ENCODE measurements around the gene LIX1.

The LIX1 gene

DNA sequence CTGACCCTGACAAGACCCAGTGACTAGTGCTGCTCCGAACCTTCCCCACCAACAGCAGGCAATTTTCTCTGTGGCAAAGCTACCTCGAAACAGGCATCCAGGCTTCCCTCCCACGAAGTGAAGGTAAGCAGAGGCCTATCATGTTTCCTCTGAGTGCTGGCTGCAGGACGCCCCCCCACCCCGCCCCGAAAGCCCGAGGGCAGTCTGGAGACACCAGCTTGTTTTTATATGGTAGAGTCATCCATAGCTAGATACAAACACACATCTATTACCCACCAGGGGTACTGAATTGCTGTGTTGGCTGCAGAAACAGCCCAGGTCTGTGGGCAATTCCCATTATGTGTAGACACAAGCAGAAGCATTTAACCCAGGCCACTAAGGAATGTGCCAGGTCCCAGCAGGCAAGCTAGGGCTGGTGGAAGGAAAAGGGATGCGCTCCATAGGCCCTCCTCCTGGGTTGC, 40.4 kb downstream of the LIX1 start (continued):
- no peak for TF ChIP-seq ZNF529 (tag by site-specific recombination; IDR thresholded peaks at IDR 0.05; ENCODE audit: insufficient replicate concordance)
- TF ChIP-seq YY1 (tag by site-specific recombination; IDR thresholded peaks at IDR 0.05), result no peak
- no peak for TF ChIP-seq ZNF202 (tag by site-specific recombination; IDR thresholded peaks at IDR 0.05; ENCODE audit: borderline replicate concordance)
- no peak for TF ChIP-seq HOXA7 (CRISPR knock-in tag; IDR thresholded peaks at IDR 0.05; ENCODE audit: borderline replicate concordance)
- TF ChIP-seq KLF16 (tag by site-specific recombination; IDR thresholded peaks at IDR 0.05), result no peak
- no peak for TF ChIP-seq ZNF16 (tag by site-specific recombination; IDR thresholded peaks at IDR 0.05; ENCODE audit: low read depth)
- no peak for TF ChIP-seq ZNF610 (tag by site-specific recombination; IDR thresholded peaks at IDR 0.05; ENCODE audit: borderline replicate concordance)
- TF ChIP-seq, protein P1, sequence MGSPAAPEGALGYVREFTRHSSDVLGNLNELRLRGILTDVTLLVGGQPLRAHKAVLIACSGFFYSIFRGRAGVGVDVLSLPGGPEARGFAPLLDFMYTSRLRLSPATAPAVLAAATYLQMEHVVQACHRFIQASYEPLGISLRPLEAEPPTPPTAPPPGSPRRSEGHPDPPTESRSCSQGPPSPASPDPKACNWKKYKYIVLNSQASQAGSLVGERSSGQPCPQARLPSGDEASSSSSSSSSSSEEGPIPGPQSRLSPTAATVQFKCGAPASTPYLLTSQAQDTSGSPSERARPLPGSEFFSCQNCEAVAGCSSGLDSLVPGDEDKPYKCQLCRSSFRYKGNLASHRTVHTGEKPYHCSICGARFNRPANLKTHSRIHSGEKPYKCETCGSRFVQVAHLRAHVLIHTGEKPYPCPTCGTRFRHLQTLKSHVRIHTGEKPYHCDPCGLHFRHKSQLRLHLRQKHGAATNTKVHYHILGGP (tag by site-specific recombination; IDR thresholded peaks at IDR 0.05), result no peak
- no peak for TF ChIP-seq ZNF654 (tag by site-specific recombination; IDR thresholded peaks at IDR 0.05; ENCODE audit: low read depth)
- TF ChIP-seq ZNF433 (tag by site-specific recombination; IDR thresholded peaks at IDR 0.05; ENCODE audit: low read depth), result no peak
- peak; percentile 55; the same call in 1 of the 2 replicates for TF ChIP-seq ZNF843 (tag by site-specific recombination; IDR thresholded peaks at IDR 0.05)
- no peak for TF ChIP-seq ZNF175 (tag by site-specific recombination; IDR thresholded peaks at IDR 0.05)
- no peak for TF ChIP-seq ZNF138 (tag by site-specific recombination; IDR thresholded peaks at IDR 0.05; ENCODE audit: borderline replicate concordance)
- no peak for TF ChIP-seq OSR2 (tag by site-specific recombination; IDR thresholded peaks at IDR 0.05)
- no peak for TF ChIP-seq KLF9 (tag by site-specific recombination; IDR thresholded peaks at IDR 0.05; ENCODE audit: low read depth)
- peak; percentile 40; the same call in 1 of the 2 replicates for TF ChIP-seq ZSCAN30 (tag by site-specific recombination; IDR thresholded peaks at IDR 0.05)
- no peak for TF ChIP-seq ZNF830 (tag by site-specific recombination; IDR thresholded peaks at IDR 0.05; ENCODE audit: low read depth)
- no peak for TF ChIP-seq KLF7 (tag by site-specific recombination; IDR thresholded peaks at IDR 0.05; ENCODE audit: borderline replicate concordance)
- TF ChIP-seq ZNF677 (tag by site-specific recombination; IDR thresholded peaks at IDR 0.05), result no peak
- no peak for TF ChIP-seq ZNF660 (tag by site-specific recombination; IDR thresholded peaks at IDR 0.05)
- TF ChIP-seq ZNF670 (tag by site-specific recombination; IDR thresholded peaks at IDR 0.05; ENCODE audit: low read depth), result no peak
- no peak for TF ChIP-seq TRIM28 (IDR thresholded peaks at IDR 0.05; ENCODE audit: borderline replicate concordance, low read length)
- TF ChIP-seq ZNF112 (tag by site-specific recombination; IDR thresholded peaks at IDR 0.05), result no peak
- TF ChIP-seq ZBTB1 (tag by site-specific recombination; IDR thresholded peaks at IDR 0.05), result no peak
- TF ChIP-seq ZNF335 (tag by site-specific recombination; conservative IDR thresholded peaks at IDR 0.05), result peak; percentile 55
- TF ChIP-seq, protein P2, sequence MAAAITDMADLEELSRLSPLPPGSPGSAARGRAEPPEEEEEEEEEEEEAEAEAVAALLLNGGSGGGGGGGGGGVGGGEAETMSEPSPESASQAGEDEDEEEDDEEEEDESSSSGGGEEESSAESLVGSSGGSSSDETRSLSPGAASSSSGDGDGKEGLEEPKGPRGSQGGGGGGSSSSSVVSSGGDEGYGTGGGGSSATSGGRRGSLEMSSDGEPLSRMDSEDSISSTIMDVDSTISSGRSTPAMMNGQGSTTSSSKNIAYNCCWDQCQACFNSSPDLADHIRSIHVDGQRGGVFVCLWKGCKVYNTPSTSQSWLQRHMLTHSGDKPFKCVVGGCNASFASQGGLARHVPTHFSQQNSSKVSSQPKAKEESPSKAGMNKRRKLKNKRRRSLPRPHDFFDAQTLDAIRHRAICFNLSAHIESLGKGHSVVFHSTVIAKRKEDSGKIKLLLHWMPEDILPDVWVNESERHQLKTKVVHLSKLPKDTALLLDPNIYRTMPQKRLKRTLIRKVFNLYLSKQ (tag by site-specific recombination; IDR thresholded peaks at IDR 0.05; ENCODE audit: borderline replicate concordance), result no peak
- TF ChIP-seq ZNF274 (IDR thresholded peaks at IDR 0.05; ENCODE audit: low read length), result no peak
- TF ChIP-seq ZNF274 (tag by site-specific recombination; IDR thresholded peaks at IDR 0.05; ENCODE audit: borderline replicate concordance), result no peak
- TF ChIP-seq ZNF473 (tag by site-specific recombination; IDR thresholded peaks at IDR 0.05), result no peak
- no peak for TF ChIP-seq OVOL3 (tag by site-specific recombination; IDR thresholded peaks at IDR 0.05)
- TF ChIP-seq, protein P3, sequence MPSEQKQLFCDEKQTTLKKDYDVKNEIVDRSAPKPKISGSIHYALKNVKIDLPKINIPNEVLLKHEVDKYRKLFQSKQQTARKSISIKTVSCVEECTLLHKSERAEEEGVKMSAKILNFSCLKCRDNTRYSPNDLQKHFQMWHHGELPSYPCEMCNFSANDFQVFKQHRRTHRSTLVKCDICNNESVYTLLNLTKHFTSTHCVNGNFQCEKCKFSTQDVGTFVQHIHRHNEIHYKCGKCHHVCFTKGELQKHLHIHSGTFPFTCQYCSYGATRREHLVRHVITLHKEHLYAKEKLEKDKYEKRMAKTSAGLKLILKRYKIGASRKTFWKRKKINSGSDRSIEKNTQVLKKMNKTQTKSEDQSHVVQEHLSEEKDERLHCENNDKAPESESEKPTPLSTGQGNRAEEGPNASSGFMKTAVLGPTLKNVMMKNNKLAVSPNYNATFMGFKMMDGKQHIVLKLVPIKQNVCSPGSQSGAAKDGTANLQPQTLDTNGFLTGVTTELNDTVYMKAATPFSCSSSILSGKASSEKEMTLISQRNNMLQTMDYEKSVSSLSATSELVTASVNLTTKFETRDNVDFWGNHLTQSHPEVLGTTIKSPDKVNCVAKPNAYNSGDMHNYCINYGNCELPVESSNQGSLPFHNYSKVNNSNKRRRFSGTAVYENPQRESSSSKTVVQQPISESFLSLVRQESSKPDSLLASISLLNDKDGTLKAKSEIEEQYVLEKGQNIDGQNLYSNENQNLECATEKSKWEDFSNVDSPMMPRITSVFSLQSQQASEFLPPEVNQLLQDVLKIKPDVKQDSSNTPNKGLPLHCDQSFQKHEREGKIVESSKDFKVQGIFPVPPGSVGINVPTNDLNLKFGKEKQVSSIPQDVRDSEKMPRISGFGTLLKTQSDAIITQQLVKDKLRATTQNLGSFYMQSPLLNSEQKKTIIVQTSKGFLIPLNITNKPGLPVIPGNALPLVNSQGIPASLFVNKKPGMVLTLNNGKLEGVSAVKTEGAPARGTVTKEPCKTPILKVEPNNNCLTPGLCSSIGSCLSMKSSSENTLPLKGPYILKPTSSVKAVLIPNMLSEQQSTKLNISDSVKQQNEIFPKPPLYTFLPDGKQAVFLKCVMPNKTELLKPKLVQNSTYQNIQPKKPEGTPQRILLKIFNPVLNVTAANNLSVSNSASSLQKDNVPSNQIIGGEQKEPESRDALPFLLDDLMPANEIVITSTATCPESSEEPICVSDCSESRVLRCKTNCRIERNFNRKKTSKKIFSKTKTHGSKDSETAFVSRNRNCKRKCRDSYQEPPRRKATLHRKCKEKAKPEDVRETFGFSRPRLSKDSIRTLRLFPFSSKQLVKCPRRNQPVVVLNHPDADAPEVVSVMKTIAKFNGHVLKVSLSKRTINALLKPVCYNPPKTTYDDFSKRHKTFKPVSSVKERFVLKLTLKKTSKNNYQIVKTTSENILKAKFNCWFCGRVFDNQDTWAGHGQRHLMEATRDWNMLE (tag by site-specific recombination; conservative IDR thresholded peaks at IDR 0.05; ENCODE audit: low read depth), result no peak
- TF ChIP-seq ZNF350 (tag by site-specific recombination; IDR thresholded peaks at IDR 0.05), result no peak
- TF ChIP-seq, protein P4, sequence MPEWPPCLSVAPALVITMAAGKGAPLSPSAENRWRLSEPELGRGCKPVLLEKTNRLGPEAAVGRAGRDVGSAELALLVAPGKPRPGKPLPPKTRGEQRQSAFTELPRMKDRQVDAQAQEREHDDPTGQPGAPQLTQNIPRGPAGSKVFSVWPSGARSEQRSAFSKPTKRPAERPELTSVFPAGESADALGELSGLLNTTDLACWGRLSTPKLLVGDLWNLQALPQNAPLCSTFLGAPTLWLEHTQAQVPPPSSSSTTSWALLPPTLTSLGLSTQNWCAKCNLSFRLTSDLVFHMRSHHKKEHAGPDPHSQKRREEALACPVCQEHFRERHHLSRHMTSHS (tag by site-specific recombination; IDR thresholded peaks at IDR 0.05), result no peak
